Tongue (tissue), 2 donors: Measurements from ENCODE around the gene CPZ. TPM values are rescaled to one million over a fixed set of nuclear protein-coding genes. Genes with fewer than 3 reads are reported as not detected.

Source experiments
- DNase-seq: peaks from one replicate; pipeline ENCODE4 v3.0.0-alpha.2; 2015
- total RNA-seq: library from RNA; depleted of rRNA; stranded (reverse); fragments of >200 nt; gene quantifications from one replicate; pipeline ENCODE4 v1.2.3, GENCODE V29; 2014

Gene CPZ
- total RNA-seq, 1 donor from 2014 or later: 6.8 TPM

DNA sequence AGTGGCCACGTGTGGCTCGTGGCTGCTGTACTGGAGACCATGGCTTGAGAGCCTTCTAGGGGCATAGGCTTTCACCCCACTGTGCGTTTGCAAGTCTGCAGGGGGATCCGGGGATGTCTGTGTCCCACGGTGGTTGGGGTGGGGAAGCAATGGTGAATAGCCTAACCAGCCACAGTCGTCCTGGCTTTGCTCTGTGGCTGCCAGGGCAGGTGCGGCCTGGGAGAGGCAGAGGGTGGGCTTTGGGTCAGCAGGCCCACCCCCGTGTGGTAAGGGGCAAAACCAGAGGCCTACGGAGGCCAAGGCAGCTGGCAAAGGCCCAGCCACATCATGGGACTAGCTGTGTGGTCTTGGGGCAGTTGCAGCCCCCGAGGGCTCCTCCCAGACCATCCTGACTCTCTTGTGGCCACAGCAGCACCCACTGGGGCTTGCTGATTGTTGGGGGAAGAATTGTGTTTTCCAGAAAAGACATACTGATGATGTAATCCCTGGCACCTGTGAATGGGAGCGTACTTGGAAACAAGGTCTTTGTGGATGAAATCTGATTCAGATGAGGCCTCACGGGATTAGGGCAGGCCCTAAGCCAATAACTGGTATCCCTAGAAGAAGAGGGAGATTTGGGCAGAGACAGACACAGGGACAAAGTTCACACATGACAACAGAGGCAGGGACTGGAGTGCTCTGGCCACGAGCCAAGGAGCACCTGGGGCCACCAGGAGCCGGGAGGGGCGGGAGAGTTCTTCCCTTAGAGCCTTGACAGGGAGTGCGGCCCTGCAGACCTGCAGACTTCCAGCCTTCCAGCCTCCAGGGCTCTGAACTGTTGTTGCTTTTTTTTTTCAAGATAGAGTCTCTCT lies 2.9 kb downstream of the CPZ start:
- DNase-seq: no peak

DNA sequence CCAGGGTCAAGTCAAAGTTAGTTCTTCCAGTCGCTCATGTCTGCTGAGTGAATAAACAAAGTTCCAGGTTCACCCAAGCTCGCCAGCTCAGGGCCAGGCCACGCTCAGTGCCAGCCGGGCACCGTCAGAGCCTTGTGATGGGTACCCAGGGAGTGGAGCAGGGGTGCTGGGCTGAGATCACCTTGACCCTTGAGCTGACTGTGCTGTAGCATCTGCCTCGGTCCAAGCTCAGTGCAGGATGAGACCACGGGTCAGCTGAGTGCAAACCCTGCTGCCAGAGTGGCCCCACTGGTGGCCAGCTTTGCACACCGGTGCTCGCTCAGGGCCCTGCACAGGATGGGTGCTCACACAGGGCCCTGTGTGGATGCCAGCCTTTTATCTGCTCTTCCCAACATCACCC lies 4.3 kb downstream of the CPZ start:
- no peak for DNase-seq

DNA sequence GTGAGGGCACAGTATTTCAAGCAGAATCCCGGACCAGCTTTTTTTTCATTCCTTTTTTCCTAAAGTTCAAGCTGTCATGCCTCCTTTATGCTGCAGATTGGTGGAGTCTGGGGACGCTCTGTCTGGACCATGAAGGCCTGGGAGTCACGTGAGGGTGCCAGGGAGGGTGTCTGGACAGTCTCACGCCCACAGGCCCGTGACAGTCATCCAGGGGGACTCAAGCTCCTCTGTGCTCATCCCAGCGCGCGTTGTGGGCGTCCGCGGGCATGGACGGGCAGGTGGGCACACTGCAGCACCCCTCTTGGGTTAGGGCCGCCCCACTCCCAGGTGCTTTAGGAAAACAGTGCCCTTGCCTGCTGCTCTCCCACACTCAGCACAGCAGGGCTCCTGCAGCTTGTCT lies 4.8 kb downstream of the CPZ start:
- DNase-seq: no peak

DNA sequence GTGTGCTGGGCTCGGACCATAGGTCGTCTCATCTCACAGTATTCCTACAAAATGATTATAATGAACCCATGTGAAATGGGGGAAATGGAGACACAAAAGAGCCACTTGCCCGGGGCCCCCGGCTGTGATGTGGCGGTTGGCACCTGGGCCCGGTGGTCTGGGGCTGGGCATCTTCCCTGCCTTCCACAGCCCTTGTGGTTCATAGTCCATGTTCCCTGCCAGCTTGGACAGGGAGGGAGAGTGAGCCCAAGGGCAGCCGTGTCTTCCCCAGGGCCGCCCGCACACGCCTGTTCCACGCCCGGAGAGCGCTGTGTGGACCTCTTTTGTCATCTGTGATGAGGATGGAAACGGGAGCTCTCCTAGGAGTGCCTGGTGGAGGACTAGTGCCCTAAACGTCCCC lies 5.2 kb downstream of the CPZ start:
- no peak for DNase-seq

DNA sequence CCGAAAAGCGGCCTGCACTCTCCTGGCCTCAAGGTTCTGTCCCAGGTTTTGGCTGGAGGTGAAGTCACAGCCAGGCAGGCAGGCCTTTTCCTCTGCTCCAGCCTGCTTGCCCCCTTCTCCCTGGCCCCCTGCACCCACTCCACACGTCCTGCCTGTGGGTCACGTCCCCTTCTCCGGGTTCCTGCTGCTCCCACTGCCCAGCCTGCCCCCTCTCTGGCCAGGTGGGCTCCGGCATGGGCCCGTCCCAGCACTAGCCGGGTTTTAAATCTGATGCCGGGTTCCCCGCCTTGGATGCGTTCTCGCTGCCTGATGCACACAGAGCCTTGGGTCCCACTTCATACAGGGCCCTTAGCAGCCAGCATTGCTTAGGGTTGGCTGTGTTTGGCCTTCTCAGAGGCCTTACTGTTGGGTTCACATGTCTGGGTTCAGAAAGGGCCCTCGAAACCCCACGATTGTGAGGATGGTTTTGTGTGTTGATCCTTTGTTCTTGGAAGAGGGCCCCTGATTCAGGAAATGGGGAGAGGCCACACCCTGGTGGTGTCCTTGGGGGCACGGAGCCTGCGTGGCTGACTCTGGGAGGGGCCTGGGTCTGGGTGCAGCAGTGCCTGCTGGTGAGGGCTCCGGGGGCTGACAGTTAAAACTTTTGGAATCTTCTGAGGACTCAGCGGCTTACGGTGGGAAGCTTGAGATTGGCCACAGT lies 6.0 kb downstream of the CPZ start:
- DNase-seq: no peak

DNA sequence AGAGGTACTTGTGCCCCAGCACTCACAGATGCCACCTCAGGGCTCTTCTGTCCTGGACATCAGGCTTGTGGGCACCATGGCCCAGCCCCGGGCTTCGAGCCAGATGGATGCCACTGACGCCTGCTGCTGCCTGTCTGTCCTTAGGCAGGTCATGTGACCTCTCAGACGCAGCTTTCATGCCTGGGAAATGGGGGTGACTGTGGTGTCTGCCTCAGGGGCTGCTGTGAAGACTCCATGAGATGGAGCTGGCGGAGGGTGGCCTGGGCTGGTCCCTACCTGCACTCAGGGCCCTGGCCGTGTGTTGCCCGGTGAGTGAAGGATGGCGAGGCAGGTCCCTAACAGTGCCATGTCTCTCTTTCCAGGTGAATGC lies 6.5 kb downstream of the CPZ start:
- no peak for DNase-seq

DNA sequence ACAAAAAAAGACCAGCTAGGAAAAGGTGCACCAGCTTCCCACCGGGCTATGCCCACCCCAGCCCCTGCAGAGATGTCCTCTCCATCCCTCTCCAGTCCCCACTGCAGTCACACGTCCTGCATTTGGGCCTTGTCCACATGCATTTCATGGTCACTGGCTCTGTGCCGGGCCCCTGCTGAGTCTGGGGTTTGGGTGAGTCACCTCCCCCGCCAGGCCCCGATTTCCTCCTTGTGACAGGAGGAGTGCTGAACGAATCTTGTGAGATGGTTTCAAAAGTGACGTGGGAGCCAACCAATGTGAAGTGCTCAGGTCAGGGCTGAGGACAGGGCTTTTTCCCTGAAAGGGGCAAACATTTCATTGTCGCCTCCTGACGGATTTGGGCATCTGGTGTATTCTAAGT lies 7.1 kb downstream of the CPZ start:
- DNase-seq: peak; percentile 60

DNA sequence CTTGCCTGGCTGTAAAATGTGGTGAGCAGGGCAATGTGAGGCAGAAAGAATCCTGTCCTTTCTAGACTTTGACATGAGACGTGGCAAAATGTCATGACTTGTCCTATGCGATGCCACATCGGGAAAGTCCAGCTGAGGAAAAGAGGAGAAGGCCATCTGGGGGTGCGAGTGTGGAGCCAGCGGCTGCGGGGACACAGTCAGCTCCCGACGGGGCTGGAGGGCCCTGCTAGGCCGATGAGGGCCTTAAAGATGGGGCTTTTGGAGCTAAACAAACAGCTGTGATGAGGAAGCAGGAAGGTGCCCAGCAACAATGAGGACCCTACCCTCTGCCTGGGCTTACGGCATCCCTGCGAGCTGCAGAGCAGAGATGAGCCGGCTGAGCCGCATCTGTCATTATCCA lies 7.7 kb downstream of the CPZ start:
- DNase-seq: no peak

DNA sequence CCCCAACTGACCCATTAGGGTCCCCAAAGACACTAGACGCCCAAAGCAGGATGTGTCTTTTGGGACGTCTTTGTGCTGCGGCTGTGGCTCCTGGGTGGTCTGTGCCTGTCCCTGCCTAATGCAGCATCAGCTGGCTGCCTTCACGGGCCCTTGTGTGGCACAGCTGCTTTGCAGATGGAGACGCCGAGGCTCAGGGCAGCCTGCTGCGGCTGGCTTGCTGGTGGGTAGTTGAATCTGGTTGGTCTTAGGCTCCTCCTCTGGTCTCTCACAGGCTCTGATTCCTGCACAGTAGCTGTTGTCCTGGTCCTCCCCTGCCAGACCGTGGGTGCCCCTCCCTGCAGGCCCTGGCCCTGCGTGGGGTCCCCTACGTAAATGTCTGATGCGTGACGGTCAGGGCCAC lies 8.1 kb downstream of the CPZ start:
- DNase-seq: peak; percentile 86

DNA sequence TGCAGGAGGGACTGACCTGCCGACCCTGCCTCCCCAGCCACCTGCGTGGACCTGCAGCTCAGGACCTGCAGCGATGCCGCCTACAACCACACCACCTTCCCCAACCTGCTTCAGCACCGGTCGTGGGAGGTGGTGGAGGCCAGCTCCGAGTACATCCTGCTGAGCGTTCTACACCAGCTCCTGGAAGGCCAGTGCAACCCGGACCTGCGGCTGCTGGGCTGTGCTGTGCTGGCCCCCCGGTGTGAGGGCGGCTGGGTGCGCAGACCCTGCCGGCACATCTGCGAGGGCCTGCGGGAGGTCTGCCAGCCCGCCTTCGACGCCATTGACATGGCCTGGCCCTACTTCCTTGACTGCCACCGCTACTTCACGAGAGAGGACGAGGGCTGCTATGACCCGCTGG lies 8.5 kb downstream of the CPZ start:
- no peak for DNase-seq

DNA sequence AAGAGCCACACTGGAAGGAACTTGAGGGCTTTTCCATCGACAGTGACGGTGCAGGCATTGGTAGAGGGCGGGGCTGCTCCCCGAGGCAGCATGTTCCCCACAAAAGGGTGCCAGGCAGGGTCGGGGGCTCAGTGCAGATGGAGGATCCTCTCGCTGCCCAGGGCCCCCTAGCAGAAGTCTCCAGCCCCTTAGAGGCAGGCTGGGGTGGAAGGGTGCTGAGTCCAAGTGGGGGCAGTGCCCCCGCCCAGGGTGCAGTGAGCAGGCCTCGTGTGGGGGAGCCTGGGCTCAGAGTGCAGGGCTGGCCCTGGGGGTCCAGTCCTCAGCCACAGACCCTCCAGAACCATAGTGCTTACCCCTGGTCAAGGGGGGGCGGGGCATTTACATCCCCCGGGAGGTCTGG lies 9.0 kb downstream of the CPZ start:
- no peak for DNase-seq

DNA sequence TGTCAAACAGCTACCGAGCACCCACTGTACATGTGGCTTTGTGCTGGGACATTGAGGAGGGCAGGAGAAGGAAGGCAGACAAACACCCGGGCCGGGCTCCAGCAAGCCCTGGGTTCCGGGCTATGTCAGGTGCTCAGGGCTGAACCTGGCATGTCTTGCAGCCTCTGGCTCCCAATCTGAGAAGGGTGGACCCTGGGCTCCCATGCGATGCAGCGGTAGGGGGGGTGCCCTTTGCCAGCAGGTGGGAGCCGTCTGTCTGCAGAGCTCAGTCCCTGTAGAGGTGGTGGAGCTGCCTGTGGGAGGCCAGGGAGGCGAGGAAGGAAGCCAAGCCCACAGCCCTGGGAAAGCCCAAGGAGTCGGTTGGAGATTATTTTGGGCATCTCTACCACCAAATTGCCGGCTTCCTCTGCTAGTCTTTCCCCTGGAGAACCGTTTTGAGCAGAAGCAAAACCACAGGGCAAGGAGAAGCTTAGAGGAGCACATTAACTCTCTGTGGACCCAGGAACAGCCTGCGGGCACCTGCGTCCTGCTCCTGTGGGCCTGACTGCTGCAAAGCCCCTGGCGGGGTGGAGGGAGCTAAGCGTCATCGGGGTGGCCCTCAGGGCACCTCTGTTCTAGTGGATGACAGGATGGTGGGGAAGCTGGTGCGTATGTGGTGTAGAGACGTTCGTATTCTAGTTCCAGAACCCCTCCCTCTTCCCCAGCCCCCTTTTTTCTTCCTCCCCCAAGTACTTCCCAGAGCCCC lies 10.3 kb downstream of the CPZ start:
- no peak for DNase-seq

DNA sequence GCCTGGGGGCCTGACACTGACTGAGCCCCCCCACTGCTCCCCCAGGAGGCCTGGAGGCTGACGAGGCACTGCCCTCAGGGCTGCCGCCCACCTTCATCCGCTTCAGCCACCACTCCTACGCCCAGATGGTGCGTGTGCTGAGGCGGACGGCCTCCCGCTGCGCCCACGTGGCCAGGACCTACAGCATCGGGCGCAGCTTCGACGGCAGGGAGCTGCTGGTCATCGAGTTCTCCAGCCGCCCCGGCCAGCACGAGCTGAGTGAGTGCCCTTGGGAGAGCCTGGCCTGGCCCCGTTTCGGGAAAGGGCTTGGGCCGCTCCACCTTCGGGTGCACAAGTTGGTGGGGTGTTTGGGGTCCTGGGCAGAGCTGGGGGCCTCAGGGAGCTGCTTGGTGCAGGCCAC lies 11.4 kb downstream of the CPZ start:
- DNase-seq: no peak

DNA sequence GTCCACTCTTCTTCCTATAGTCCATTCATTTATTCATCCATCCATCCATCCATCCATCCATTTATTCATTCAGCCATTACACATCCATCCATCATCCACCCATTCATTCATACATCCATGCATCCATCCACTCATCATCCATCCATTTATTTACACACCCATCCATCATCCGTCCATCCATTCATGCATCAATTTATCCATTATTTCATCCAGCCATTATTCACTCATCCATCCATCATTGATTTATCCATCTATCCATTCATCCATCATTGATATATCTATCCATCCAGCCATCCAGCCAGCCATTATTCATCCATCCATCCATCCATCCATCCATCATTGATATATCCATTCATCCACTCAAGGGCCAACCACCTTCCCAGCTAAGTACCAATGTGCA lies 12.7 kb downstream of the CPZ start:
- DNase-seq: no peak

DNA sequence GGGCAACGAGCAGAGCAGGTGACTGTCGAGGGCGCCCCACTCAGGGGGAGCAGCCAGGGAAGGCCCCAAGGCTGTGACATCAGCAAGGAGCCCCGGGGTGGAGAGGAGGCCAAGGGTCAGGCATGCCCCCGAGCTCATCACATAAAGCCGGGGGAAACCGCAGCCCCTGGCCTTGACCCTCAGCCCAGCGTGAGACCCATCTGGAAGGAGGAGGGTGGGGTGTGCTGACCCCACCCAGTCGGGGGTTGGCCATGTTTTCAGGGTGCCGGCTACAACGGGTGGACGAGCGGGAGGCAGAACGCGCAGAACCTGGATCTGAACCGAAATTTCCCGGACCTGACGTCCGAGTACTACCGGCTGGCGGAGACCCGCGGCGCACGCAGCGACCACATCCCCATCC lies 13.9 kb downstream of the CPZ start:
- no peak for DNase-seq

DNA sequence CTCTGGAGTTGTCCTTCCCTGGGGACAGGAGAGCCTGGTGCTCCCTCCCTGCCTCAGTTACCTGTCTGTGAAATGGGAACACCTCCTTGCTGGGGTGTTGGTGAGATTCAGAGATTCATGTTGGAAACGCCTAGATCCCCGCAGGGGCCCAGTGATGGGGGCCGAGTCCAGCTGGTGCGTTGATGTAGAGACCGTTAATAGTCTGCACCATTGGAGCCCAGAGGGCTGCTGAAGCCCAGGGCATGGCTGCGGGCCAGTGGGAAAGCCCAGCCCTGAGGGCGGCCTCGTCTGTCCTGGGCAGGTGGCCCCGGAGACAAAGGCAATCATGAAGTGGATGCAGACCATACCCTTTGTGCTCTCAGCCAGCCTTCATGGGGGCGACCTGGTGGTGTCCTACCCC lies 14.4 kb downstream of the CPZ start:
- no peak for DNase-seq

DNA sequence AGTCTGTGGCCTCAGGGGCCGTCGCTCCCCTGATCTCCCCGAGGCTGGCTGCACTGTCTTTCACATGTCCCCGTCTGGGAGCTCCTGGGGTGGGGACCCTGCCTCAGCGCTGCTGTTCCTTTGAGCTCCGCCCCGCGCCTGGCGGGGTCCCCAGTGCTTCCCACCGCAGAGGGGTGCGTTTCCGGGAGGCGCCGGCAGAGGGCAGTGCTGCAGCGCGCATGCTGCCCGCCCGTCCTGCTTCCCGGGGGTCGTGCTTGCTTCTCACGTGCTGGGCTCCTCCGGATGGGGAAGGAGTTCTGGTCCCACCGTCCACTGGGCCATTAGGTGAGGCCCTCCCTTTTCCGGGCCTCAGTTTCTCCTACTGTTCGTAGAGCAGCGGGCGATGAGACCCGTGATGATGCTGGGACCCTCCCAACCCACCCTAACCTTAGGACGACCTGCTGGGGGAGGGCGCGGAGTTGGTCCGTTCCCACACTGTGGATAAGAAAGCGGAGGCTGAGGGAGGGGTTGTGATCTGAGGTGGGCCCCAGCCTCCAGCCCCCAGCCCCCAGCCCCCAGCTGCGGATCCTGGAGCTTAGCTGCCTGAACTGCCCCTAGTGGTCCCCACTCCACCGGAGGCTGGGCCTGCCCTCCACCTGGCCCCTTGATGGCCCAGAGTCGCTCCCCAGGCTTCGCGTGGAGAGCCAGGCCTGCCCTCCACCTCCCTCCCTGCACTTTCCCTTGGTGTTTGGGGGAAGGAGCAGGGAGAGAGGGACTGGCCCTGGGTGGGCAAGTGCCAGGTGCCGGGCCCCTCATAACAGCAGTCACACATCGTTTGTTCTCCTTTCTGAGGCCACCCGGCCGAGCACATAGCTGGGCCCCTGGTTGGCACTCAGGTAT lies 15.3 kb downstream of the CPZ start:
- DNase-seq: peak; percentile 58

DNA sequence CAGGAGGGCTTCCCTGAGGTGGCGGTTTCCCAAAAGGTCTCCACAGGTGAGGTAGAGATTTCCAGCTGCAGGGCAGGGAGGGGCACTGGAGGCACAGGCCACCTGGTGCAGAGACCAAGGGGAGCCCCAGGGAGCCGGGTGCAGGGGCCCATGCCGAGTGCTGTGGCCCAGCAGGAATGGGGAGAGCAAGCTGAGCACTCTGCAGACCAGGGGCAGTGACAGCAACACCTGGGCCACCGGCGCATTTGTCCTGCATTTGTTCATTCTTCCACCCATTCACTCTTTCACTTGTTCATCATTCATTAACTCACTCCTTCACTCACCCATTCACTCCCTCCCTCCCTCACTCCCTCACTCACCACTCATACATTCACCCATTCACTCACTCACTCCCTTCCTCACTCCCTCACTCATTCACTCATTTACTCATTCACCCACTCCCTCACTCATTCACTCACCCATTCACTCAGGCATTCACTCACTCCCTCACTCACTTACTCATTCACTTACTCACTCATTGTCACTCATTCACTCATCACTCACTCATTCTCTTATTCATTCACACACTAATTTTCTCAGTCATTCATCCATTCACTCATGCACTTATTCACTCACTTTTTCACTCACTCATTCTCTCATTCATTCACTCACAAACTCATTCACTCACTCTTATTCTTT lies 16.3 kb downstream of the CPZ start:
- DNase-seq: no peak

DNA sequence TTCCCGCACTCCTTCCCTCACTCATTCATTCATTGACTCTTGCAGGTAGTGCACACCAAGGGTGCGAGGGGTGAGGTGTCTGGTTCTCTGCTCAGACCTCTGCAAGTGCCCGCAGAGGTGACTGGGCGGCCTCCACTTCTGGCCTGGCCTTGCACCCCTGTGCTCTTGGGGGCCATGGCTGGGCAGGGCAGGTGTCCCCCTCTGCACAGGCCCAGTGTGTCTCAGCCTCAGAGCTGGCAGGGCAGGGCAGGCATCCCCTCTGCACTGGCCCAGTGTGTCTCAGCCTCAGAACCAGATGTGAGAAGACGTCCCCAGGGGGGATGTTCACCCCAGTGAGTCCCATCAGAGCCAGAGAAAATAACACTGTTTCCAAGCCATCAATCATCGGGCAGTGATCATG lies 16.8 kb downstream of the CPZ start:
- DNase-seq: no peak

DNA sequence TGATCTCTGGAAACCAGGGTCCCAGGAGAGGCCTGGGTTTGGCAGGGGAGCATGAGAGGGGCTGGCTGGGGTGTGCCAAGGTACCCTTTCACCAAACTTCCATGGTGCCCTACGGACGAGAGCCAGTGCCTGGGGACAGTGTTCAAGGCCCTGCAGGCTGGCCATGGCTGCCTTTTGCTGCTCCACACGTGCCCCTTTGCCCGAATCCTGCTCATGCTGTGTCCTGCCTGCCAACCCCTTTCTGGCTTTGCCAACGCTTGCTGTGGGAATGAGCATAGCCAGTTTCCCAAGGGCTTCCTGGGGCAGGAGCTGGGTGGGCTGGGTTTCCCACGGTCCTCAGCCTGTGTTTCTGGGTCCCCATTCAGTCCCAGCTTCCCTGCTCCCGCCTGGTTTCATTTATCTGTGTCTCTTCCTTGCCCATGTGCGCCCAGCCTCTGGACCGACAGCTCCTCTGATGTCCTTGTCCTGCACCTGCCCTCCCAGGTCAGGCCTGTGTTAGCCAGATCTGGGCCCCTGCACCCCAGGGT lies 17.3 kb downstream of the CPZ start:
- DNase-seq: no peak

DNA sequence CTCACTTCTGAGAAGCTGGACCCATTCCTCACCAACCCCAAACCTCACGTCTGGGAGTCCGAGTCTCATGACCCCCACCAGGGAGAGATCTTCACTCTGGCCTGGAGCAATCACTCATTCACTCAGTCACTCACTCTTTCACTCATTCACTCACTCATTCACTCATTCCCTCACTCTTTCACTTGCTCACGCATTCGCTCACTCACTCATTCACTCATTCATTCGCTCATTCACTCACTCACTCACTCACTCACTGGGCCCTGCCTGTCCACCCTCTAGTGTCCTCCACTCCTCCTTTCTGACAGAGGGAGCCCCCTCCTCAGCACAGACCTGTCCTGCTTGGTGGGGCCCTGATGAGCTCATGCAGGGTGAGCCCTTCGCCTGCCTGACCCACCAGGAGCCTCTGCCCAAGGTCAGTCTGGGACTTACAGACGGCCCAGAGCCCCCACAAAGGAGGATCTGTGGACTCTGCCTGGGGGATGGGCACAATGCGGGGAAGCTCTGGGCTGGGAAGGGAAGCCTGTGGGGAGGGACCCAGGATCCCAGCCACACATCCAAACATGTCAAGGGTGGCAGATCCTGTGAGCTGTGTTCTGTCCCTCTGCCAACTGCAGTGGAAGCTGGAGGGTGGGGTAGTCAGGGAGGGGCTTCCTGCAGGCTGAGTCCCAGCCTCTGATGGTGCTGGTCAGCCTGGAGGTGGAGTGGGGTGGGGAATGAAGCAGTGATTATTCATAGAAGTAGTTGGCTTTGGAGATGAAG lies 18.5 kb downstream of the CPZ start:
- no peak for DNase-seq
